Ammon's horn (tissue), 1 donor: ENCODE measurements around the gene SLF1.
A peak's percentile ranks its signal among the peaks of the same experiment; 100 is the strongest.
"Not testable (repeated sequence)": the region's sequence is repeated elsewhere in the genome, so short reads cannot be mapped to it uniquely, and the experiment has no call there.

ENCODE experiments used
- DNase-seq: peaks from one replicate; pipeline ENCODE4 v3.0.0-alpha.2; 2016; ENCODE audit warnings: low spot score

SLF1 gene

DNA sequence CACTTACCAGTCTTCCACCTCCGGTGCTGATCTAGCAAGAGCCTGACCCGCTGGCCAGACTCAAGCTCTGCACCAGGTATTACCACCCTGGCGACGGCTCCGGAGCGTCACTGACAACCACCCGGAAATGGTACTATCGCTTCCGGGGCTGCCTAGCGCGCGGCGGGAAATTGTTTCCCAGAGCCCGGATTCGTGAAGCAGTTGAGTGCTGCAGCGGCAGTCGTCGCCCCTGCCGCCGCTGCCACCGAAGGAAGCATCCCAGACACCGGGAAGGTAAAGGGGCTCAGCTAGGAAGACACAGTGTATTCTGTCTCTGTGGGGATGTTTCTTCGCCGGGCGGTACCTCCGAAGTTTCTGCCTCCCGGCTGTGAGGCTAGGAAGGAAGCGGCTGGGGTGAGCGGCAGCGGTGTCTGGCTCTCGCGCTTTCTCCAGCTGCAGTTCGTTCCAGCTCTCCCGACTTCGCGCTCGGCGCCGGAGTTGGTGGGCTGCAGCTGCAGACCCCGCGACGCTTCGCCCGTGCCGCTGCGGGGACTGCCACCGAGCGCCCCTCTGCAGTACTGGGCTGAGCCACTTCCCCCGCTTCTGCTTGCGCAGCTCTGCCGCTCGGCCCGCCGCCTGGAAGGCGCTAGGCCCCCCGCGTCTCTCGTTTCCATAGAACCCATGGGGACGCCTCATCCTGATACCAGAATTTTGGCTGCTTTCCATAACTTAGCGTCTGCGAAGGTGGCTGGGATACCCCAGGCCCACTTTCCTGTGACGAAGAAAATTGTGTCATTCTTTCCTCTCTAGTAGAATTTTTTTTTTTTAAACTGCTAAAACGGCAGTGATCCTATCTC lies at the start of gene SLF1, which contains the start of gene KIAA0825:
Gene SLF1 (plus strand): TSS at position 177 of the 836 bp plus-strand sequence. CDS start 10,142 bp downstream, outside the sequence.
Gene KIAA0825 (minus strand): TSS at position 112 of the 836 bp plus-strand sequence. CDS start 81,478 bp downstream, outside the sequence.
- DNase-seq, result peak; percentile 90

DNA sequence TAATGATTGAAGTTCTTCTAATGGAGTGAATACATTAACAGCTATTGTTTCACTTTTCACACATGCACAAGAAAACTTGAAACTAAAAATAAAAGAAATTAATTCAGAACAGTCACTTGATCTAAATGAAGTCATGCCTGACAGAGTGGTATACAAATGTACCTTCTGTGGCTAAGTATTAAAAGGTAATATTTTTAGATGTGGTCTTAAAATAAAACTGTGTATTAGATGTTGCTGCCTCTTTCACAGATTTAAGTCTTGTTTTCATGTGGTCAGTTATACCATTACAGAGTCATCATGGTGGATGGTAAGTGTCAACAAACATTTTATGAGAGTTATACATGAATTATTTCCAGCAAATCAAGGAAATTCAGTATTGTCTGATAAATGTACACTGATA lies 47.1 kb upstream of the SLF1 start:
- no peak for DNase-seq

DNA sequence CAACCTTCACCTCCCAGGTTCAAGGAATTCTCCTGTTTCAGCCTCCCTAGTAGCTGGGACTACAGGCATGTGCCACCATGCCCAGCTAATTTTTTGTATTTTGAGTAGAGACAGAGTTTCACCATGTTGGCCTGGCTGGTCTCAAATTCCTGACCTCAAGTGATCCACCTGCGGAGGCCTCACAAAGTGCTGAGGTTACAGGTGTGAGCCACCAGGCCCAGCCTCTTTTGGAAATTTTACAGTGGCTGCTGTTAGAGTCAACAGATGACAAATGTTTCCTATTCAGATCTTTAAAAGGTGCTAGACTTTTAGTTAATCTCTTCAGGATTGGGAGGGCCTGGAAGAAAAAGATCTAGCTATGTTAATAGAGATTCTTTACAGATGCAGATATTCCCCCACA lies 45.1 kb upstream of the SLF1 start:
- not testable (repeated sequence) for DNase-seq

DNA sequence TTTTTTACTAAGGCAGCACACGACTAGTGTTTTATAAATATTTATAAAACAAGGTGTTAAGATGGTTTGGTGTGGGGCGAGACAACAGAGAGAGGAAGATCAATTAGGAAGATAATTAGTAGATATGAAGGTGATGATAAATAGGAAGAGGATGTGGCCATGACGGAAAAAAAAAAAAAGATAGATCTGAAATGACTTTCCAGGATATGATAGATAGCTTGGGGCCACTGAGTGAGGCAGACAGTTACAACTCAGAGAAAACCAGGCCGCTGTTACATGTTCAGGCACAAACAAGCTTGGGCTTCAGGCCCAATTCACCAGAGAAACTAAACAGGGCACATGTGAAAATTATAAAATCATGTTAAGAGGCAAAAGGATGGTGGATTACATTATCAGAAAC lies 43.3 kb upstream of the SLF1 start:
- DNase-seq, result no peak

DNA sequence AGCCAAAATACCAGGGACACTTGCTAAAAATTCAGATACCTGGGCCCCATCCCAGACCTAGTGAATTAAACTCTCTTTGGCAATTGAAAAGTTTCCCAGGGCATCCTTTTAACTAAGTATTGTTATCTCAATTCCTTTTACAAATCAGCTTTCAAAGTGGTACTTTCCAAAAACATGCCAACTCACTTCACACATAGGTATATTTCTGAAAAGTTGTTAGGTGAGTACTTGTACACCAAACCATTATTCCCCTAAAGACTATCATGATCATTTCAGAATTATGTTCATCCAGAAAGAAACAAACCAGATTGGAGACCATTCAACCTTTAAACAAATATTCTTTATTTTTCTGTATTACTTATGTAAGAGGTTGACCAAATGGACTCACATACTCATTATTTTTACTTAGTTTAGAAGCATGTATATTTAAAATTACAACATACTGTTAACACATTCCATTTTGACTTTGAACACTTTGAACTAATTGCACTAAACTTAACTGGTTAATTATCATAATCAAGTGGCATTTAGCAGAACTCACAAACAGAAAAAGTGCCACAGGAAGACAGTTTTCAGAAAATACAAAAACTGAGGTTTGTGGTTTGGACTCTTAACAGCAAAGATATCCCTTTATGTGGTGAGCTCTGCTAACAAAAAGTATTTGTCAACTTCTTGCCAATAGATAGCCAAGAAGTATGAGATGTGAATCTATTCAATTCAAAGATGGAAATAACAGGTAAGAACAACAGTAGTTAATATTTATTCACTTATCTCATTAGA lies 40.8 kb upstream of the SLF1 start:
- DNase-seq, result no peak

DNA sequence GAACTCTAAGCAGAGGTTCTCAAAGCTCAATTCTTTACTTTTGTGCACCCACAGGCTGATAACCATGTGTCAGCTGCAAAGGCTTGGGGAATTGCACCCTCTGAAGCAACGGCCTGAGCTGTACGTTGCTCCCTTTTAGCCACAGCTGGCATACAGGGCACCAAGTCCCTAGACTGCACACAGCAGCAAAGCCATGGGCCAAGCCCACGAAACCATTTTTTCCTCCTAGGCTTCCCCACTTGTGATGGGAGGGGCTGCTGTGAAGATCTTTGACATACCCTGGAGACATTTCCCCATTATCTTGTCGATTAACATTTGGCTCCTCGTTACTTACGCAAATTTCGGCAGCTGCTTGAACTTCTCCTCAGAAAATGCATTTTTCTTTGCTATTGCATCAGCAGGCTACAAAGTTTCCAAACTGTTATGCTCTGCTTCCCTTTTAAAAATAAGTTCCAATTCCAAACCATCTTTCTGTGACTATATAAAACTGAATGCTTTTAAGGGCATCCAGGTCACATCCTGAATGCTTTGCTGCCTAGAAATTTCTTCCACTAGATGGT lies 23.1 kb upstream of the SLF1 start:
- DNase-seq, result no peak

DNA sequence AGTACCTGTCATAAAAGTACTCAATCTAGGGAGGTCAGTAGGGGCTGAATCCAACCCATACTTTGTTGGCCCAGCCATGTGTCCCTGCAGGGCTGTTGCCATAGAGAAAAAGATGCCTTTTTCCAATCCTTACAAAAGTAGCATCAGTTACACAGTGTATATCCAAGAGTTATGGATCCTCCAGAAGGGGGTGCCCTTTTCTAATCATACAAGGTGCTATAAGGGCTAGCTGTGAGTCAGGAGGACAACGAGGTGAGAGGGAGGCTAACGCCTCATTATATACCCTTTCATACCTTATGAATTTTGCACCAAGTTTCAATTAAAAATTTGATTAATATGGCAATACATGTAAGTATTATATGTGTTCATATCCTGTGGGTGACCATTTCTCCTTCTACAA lies 4.9 kb upstream of the SLF1 start:
- DNase-seq, result no peak

DNA sequence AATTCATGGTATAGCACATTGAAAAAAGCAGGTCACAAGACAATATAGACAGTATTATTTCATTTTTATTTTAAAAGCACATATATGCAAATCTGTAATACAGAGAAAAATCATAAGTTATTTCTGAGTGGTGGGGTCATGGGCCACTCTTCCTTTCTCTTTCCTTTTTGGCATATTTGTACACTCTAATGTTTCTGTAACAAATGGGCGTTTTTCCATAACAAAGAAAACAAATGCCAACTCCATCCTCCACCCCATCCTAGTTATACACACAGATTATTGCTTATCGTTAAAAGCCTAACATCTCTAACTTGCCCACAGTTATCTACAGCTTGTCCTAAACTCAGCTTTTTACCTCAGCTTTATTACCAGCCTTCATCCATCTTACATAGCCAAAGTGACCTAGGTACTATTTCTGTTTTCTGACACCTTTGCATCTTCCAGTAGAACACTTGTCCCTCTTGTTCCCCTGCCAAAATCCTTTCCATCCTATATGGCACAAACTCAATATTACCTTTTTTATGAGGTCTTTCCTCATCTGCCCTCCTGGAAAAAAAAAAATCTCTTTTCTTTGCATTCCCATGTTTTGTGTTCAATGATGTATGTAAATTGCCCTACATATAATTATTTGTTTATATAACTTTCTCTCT lies 4.2 kb upstream of the SLF1 start:
- no peak for DNase-seq

DNA sequence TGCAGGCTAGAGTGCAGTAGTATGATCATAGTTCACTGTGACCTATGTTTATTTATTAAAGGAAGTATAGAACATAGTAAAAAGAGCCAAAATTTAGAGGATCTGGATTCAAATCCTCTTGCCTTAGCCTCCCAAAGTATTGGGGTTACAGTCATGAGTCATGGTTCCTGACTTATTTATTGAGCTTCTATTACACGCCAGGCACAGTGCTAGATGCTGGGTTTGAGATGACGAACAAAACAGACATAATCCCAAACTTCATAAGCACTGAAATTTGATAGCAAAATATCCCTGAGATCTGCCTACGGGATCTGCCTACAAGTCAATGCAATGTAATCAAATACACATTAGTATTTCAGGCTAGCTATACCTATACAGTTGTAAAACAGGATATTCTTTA lies 2.6 kb upstream of the SLF1 start:
- DNase-seq, result no peak

DNA sequence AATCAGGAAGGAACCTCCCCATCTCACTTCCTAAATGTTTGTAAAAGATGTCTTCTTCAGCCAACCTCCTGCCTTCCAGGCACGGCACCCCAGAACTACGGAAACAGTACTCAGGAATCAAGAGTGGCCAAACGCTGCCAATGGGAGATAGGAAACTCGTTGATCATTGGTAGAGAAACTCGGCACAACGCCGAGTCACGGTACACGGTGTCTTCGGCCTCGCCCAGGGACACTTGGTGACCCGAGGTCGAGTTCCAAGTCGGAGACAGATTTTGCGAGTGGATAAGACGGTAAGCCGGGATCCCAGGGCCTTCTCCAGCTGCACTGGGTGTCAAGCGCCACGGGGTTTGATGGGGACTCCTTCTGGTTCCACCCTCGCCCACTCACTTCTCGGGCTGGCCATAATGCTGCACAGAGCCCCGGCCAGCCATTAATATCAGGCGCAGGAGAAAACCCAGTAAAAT lies 408 bp upstream of the SLF1 start:
- peak; percentile 75 for DNase-seq

DNA sequence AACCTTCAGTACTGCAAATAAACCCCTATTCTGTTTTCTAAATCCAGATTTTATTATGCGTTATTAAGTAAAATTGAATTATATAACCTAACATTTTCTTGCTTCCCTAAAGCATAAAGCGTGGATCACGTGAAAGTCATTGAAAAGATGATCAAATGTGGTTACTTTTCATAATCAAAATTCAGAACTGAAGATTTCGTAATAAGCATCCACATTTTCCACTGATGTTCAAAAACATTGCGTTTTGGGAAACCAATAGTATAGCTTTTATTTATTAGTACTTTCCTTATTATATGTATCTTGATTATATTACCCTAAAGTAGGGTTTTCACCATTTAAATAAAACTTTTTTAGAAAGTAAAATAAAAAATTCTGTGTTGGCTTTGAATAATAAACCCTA lies 1.8 kb downstream of the SLF1 start:
- DNase-seq, result no peak

DNA sequence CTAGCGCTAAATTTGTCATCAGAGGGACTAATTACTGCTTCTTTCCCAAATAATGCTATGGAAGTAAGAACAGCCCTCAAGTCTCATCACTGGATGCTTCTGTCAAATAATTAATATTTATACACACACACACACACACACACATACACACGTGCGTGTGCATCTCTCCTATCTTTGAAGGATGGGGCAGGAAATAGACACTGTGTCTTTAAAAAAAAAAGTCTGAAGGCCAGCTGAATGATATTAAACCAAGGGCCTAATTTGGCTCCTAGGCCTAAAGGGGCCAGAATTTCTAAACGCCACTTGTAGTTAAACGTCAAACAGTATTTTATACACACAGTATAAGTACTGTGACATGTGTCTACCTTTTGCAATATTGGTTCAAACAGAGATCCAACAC lies 3.3 kb downstream of the SLF1 start:
- no peak for DNase-seq

DNA sequence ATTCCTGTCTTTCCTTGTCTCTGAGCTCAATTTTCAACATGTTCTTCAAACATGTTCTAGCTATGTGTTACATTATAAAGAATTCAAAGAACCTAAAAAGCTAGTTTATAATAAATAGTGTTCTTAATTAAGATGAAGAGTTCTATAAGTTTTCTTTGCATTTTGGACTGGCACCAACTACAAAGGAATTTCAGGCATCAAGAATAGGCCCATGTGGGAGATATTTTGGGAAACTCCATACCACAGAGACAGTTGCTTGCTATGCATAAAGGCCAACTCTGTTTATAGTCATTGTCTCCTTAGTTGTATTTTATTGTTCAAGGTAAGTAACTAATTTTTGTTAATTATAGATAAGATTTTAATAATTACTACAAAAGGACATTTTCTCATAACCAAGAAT lies 4.5 kb downstream of the SLF1 start:
- DNase-seq, result no peak

DNA sequence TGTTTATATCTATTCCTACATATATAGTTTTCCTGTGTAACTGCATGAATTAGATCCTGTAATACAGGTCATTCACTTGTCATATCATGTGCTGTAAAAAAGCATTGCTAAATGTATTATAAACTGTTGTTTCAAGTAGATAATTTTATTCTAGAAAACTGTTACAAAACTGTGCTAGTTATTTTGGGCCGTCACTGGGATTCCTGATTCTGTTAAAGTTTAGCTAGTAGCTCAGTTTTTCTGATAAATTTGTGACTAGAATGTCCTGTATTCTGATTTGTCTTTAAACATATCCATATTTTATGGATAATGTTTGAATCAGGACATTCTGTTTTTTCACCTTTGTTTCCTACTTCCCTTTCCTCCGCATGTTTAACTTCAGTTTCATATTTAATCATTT lies 5.4 kb downstream of the SLF1 start:
- DNase-seq, result no peak

DNA sequence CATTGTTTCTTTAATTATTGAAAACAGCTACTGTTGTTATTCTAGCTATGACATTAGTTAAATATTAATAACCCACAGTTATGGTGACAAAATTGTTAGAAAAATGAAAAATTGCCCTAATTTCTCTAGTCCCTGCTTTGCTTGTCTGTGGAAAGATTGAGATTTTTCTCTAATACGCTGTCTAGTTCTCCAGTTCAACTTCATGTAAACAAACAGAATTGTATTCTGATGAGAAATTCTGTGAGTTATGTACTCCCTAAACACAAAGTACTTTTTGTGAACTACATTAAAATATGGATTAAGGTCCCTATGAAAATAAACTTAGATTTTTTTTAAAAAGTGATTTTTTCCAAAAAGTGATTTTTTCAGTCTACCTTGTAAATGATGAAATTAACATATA lies 8.7 kb downstream of the SLF1 start:
- DNase-seq, result no peak

DNA sequence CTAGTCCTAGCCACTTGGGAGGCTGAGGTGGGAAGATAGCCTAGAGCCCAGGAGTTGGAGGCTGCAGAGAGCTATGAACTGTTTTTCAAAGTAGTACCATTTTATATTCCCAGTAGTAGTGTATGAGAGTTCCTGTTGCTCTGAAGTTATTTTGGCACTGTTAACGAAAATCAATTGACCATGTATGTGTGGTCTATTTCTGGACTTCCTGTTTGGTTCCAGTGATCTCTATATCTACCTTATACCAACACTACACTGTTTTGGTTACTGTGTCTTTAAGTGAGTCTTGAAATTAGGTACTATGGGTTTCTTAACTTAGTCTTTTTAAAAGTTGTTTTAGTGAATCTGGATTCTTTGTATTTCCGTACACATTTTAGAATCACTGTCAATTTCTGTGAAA lies 13.6 kb downstream of the SLF1 start:
- DNase-seq, result no peak

DNA sequence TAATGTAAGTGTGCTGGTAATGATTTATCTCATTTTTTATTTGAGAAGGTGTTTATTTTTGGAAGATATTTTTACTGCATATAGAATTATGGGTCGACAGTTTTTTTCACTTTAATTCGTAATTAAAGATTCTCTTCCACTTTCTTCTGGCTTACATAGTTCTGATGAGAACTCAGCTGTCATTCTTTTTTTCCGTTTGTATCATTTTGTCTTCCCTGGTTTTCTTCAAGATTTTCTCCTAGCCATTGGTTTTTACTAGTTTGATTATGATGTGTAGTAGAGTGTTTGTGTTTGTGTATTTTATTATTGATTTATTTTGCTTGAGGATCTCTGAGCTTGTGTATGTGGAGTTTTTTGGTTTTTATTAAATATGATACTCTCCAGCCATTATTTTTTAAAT lies 21.7 kb downstream of the SLF1 start:
- DNase-seq, result no peak

DNA sequence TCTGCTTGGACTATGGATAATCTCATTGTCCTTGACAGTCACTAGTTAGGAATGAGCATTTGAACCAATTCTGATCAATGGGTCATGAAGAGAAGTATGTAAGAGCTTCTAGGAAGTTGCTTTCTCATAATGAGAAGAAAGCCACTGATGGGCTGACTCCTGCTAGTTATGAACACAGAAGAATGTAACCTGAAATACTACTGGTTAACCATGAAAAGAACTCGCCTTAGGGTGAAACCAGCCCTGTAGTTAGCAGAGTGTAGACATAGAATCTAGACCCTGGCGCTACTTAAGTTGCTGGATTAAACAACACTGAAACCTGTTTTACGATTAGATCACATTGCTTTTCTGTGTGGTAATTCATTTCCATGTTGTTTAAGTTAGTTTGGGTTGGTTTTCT lies 26.6 kb downstream of the SLF1 start:
- no peak for DNase-seq

DNA sequence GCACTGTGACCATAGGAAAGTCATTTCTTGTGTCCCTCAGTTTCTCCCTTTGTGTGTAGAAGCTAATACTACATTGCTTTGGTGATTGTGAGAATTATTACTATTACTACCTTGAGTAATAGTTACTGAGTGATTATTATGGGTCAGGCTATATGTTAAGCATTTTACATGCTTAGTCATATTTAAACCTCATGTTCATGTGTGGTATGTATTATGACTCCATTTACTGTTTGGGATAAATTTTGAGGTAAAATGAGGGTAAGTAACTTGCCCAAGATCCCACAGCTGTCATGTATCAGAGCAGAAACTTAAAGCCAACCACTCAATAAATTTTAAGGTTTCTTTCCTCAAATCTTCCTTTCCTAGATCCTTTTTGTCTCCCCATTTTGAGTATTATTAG lies 28.3 kb downstream of the SLF1 start:
- no peak for DNase-seq

DNA sequence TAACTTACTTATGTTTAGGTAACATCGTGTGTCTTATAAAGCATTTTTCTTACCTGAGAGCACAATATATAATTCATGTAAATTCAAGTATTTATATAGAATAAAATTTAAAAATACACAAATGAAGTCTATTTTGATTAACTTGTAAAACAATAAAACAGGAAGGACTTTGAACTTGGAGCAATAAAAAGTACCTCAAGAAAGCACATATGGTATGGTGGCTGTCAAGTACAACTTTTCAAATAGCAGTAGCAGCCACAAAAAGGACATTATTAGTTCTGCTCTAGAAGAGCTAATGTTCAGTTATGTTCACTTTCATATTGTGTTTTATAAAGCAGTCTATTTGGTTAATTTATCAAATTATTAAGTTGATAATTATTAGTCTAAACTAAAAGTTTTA lies 31.4 kb downstream of the SLF1 start:
- DNase-seq, result no peak

DNA sequence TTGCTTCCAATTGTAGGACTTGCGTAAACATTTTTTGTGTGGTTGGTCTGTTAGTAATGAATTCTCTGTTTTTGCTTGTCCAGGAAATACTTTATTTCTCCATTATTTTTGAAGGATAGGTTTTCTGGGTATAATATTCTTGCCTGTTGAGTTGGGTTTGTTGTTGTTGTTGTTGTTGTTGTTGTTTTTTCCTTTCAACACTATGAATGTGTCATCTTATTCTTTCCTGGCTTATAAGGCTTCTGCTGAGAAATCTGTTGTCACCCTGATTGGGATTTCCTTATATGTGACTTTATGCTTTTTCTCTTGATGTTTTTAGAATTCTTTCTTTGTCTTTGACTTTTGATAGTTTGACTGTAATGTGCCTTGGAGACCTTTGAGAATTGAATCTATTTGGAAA lies 39.8 kb downstream of the SLF1 start:
- no peak for DNase-seq

DNA sequence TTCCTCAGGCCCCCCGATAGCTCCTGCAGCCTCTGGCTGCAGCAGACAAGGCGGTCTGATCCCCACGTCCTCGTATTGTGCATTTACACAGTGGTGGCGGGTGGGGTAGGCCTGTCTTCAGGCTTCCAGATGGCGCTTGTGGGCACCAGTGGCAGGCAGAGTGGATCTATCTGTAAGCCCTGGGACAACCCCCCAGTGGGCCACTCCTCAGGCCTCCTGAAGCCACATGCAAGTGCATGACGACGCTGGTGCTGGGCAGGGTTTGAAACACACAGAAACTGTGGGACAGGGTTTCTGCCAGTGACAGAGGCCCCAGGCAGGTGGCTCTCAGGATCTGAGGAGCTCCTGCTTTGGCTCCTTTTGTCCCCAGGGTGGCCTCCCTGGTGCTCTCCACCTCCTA lies 42.0 kb downstream of the SLF1 start:
- no peak for DNase-seq
